Gastrocnemius medialis (tissue), 4 donors: Measurements from ENCODE around the gene ATG7. TPM values are rescaled to one million over a fixed set of nuclear protein-coding genes. Genes with fewer than 3 reads are reported as not detected.
"Not testable (repeated sequence)": the region's sequence is repeated elsewhere in the genome, so short reads cannot be mapped to it uniquely, and the experiment has no call there.

Experiments
- ATAC-seq, 2 donors: fragments of 150-250 bp; one replicate each; pipeline ENCODE4 v1.9.1; 2016
- DNase-seq, 2 donors: peaks; one replicate each; pipeline ENCODE4 v3.0.0-alpha.2; 2019
- H3K27ac ChIP-seq, 4 donors: fragments of 200-600 bp; sonication (generic); 1 replicate in 1 of 4; 2 replicates in 3 of 4; pipeline ENCODE4 v1.5.1; 2016 to 2018; ENCODE audit warnings: mild to moderate bottlenecking in 2 of 4, moderate library complexity in 1 of 4
- H3K27me3 ChIP-seq, 3 donors: fragments of 200-600 bp; sonication (generic) in 2 of 3; 1 replicate in 1 of 3; 2 replicates in 2 of 3; pipeline versions ENCODE4 v1.5.1 to v1.6.0; 2016 to 2019; ENCODE audit warnings: mild to moderate bottlenecking in 1 of 3, moderate library complexity in 1 of 3
- H3K36me3 ChIP-seq, 2 donors: fragments of 200-600 bp; sonication (generic) in 1 of 2; one replicate each; pipeline ENCODE4 v1.5.1; 2017 to 2018
- H3K4me1 ChIP-seq, 2 donors: fragments of 200-600 bp; sonication (generic) in 1 of 2; one replicate each; pipeline ENCODE4 v1.5.1; 2016 to 2017; ENCODE audit warnings: mild to moderate bottlenecking in 2 of 2
- H3K4me3 ChIP-seq, 4 donors: fragments of 200-600 bp; sonication (generic) in 3 of 4; 1 replicate in 1 of 4; 2 replicates in 3 of 4; pipeline ENCODE4 v1.5.1; 2016 to 2019; ENCODE audit warnings: mild to moderate bottlenecking in 2 of 4
- H3K9me3 ChIP-seq, 3 donors: fragments of 200-600 bp; sonication (generic) in 2 of 3; 1 replicate in 1 of 3; 2 replicates in 2 of 3; pipeline ENCODE4 v1.5.1; 2016 to 2019
- CTCF ChIP-seq, 5 experiments: fragments of 450-650 bp in 3 of 5; fragments of 200-600 bp in 2 of 5; sonication (generic) in 2 of 5; IDR thresholded peaks in 4 of 5; conservative IDR thresholded peaks in 1 of 5; 1 replicate in 4 of 5; 2 replicates in 1 of 5; pipeline ENCODE4 v1.5.1; 2016 to 2019; ENCODE audit warnings: antibody characterized with exemption in 5 of 5, mild to moderate bottlenecking in 3 of 5, moderate library complexity in 3 of 5
- POLR2A ChIP-seq, 2 donors: fragments of 450-650 bp; IDR thresholded peaks; one replicate each; pipeline ENCODE4 v1.6.1; 2017; ENCODE audit warnings: antibody characterized with exemption in 2 of 2, mild to moderate bottlenecking in 2 of 2, moderate library complexity in 2 of 2
- in situ Hi-C, 4 donors: fragments of 200-750 bp; cut with MboI; loops; one replicate each; pipeline versions ENCODE4 v1.15.0 to v1.8.0; 2017; ENCODE audit warnings: low sequenced_read_pairs in 4 of 4
- intact Hi-C: fragments of 100-400 bp; cut with DNase I; formaldehyde crosslinking; loops from one replicate; pipeline ENCODE4 v1.15.1; 2023; ENCODE audit warnings: low total_unique reads
- total RNA-seq, 4 donors: library from RNA; depleted of rRNA; stranded (reverse); fragments of >200 nt; gene quantifications; one replicate each; pipeline versions ENCODE4 v1.1.0 to v1.2.3, GENCODE V29; 2016

Gene ATG7
- total RNA-seq, 4 donors from 2014 or later: 13.5 to 29.2 (median 15.0) TPM

- intact Hi-C loops: no loop called here
Measured at GRCh38 chr3:11459186-11459824, 187.1 kb downstream of the ATG7 start.

GRCh38 chr3:11461226-11461625 lies 189.0 kb downstream of the ATG7 start:
- peaks cover 27 to 34% of the 10 kb centered on the region in 2 donors for H3K4me1 ChIP-seq
- no peak overlapping the region for H3K4me3 ChIP-seq
- ATAC-seq (no peak), DNase-seq (no peak)
- TF ChIP-seq POLR2A (IDR thresholded peaks at IDR 0.05) (no peak), CTCF (IDR thresholded peaks at IDR 0.05 in 4 of 5, conservative IDR thresholded peaks at IDR 0.05 in 1 of 5) (no peak)
- in situ Hi-C loops: no loop called here
- H3K9me3 ChIP-seq: no peaks in the 10 kb centered on the region
- H3K36me3 ChIP-seq: no peaks in the 10 kb centered on the region
- no peaks in the 10 kb centered on the region for H3K27me3 ChIP-seq
- intact Hi-C loops: no loop called here
- H3K27ac ChIP-seq: no peak overlapping the region

More at GRCh38 chr3:11459186-11459824, 187.1 kb downstream of the ATG7 start:
- Histone ChIP-seq H3K27me3 (no peaks in the 10 kb centered on the region), H3K27ac (no peak overlapping the region), H3K4me3 (no peak overlapping the region), H3K9me3 (no peaks in the 10 kb centered on the region), H3K4me1 (peaks cover 8 to 15% of the 10 kb centered on the region in 2 donors), H3K36me3 (no peaks in the 10 kb centered on the region)
- TF ChIP-seq CTCF (IDR thresholded peaks at IDR 0.05 in 4 of 5, conservative IDR thresholded peaks at IDR 0.05 in 1 of 5) (no peak), POLR2A (IDR thresholded peaks at IDR 0.05) (no peak)
- ATAC-seq: no peak
- in situ Hi-C loops: no loop called here
- DNase-seq: no peak

- H3K27ac ChIP-seq, H3K27me3 ChIP-seq, H3K4me3 ChIP-seq, DNase-seq, H3K36me3 ChIP-seq, ATAC-seq, H3K9me3 ChIP-seq, in situ Hi-C loops, intact Hi-C loops: not testable (repeated sequence)
- H3K4me1 ChIP-seq: peaks cover 41 to 44% of the 10 kb centered on the region in 2 donors
Measured at GRCh38 chr3:11462673-11463072, 190.5 kb downstream of the ATG7 start.

GRCh38 chr3:11463591-11463990 lies 191.4 kb downstream of the ATG7 start:
- Histone ChIP-seq H3K4me1 (peaks cover 47 to 51% of the 10 kb centered on the region in 2 donors), H3K27me3 (no peaks in the 10 kb centered on the region), H3K27ac (peak overlapping the region in 2 of 4 donors; percentile 22 to 83), H3K9me3 (no peaks in the 10 kb centered on the region), H3K36me3 (no peaks in the 10 kb centered on the region), H3K4me3 (no peak overlapping the region)
- ATAC-seq (no peak), DNase-seq (no peak)
- intact Hi-C loops: no loop called here
- TF ChIP-seq CTCF (IDR thresholded peaks at IDR 0.05 in 4 of 5, conservative IDR thresholded peaks at IDR 0.05 in 1 of 5) (no peak), POLR2A (IDR thresholded peaks at IDR 0.05) (no peak)
- in situ Hi-C loops: no loop called here

GRCh38 chr3:11464356-11464755 lies 192.2 kb downstream of the ATG7 start:
- H3K4me1 ChIP-seq: peaks cover 47 to 52% of the 10 kb centered on the region in 2 donors
- H3K27ac ChIP-seq: peak overlapping the region; percentile 22 to 84 (median 60)
- TF ChIP-seq CTCF (IDR thresholded peaks at IDR 0.05 in 4 of 5, conservative IDR thresholded peaks at IDR 0.05 in 1 of 5): no peak
- no peak for TF ChIP-seq POLR2A (IDR thresholded peaks at IDR 0.05)

More at GRCh38 chr3:11464356-11464755, 192.2 kb downstream of the ATG7 start:
- in situ Hi-C loops: no loop called here
- no peak for ATAC-seq
- no peaks in the 10 kb centered on the region for H3K27me3 ChIP-seq
- H3K4me3 ChIP-seq: no peak overlapping the region
- H3K36me3 ChIP-seq: no peaks in the 10 kb centered on the region
- DNase-seq: no peak
- H3K9me3 ChIP-seq: no peaks in the 10 kb centered on the region
- intact Hi-C loops: no loop called here
